Measurements from ENCODE around the gene CPED1. TPM values are rescaled to one million over a fixed set of nuclear protein-coding genes. Genes with fewer than 3 reads are reported as not detected.

CPED1 gene
- total RNA-seq, 1 experiment from 2014 or later: 1.8 TPM

DNA sequence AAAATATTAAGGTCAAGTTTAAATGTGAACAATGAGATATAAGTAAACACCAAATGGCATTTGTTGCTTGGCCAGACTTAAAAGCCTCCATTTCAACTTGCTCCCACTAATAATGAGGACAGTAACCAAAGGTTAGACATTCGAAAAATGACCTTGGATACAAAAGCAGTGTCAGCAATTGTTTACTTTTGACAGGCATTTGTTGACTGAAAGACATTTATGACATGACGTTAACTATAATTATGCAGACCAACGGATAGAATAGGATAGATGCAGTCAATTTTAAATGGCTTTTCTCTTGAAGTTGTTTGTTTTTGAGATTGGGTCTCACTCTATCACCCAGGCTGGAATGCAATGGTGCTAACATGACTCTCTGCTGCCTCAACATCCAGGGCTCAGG lies 333.9 kb downstream of the CPED1 start:
- no peaks in the 10 kb centered on the region for H3K79me2 ChIP-seq (ENCODE audit: low read length)
- no TSS peak for BruUV-seq (replicated peaks)

GRCh38 chr7:121323515-121324302 lies 335.2 kb downstream of the CPED1 start:
- Histone ChIP-seq H3K36me3 (ENCODE audit: low read depth, low read length) (no peaks in the 10 kb centered on the region), H3K79me2 (ENCODE audit: low read length) (no peaks in the 10 kb centered on the region), H3K4me1 (ENCODE audit: insufficient read depth, low read length) (no peaks in the 10 kb centered on the region), H3K9me3 (ENCODE audit: low read length) (no peaks in the 10 kb centered on the region), H4K20me1 (ENCODE audit: low read length) (no peaks in the 10 kb centered on the region), H3K27me3 (ENCODE audit: low read length) (peaks cover 2% of the 10 kb centered on the region; the same call in 1 of the 2 replicates), H3F3A (ENCODE audit: low read length, unreplicated experiment) (no peaks in the 10 kb centered on the region), H3K4me3 (ENCODE audit: low read length) (no peak overlapping the region), H3K4me2 (ENCODE audit: low read length) (no peak overlapping the region), H2AFZ (ENCODE audit: low read length) (no peak overlapping the region), H3K9me2 (replicated peaks; ENCODE audit: low read length) (no peaks in the 10 kb centered on the region), H3K27ac (ENCODE audit: low read length) (no peak overlapping the region), H3K9ac (ENCODE audit: low read length) (no peak overlapping the region)
- ChIA-PET CTCF (interaction anchor here (0.6 kb wide), 1 partner anchor 137 kb away, joined by 3 read pairs; no protein-coding TSS in a partner anchor), POLR2A (ENCODE audit: unreplicated experiment) (no interaction called here)
- intact Hi-C loops (cut with micrococcal nuclease): no loop called here
- BruUV-seq (replicated peaks): no TSS peak
- TF ChIP-seq, protein P1, sequence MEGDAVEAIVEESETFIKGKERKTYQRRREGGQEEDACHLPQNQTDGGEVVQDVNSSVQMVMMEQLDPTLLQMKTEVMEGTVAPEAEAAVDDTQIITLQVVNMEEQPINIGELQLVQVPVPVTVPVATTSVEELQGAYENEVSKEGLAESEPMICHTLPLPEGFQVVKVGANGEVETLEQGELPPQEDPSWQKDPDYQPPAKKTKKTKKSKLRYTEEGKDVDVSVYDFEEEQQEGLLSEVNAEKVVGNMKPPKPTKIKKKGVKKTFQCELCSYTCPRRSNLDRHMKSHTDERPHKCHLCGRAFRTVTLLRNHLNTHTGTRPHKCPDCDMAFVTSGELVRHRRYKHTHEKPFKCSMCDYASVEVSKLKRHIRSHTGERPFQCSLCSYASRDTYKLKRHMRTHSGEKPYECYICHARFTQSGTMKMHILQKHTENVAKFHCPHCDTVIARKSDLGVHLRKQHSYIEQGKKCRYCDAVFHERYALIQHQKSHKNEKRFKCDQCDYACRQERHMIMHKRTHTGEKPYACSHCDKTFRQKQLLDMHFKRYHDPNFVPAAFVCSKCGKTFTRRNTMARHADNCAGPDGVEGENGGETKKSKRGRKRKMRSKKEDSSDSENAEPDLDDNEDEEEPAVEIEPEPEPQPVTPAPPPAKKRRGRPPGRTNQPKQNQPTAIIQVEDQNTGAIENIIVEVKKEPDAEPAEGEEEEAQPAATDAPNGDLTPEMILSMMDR (conservative IDR thresholded peaks at IDR 0.05; ENCODE audit: low read depth, low read length): no peak
- TF ChIP-seq EZH2phosphoT487 (IDR thresholded peaks at IDR 0.05; ENCODE audit: borderline replicate concordance, low read length) (no peak), EZH2 (IDR thresholded peaks at IDR 0.05; ENCODE audit: low read length, unreplicated experiment) (no peak)
- no peak for DNase-seq
- no peak for ATAC-seq

More for the DNA sequence above, 333.9 kb downstream of the CPED1 start:
- DNase-seq (no peak), ATAC-seq (no peak)
- no peaks in the 10 kb centered on the region for H3K9me3 ChIP-seq (ENCODE audit: low read length)
- H3K9ac ChIP-seq (ENCODE audit: low read length): no peak overlapping the region
- TF ChIP-seq, protein P1 (conservative IDR thresholded peaks at IDR 0.05; ENCODE audit: low read depth, low read length): no peak
- TF ChIP-seq EZH2 (IDR thresholded peaks at IDR 0.05; ENCODE audit: low read length, unreplicated experiment) (no peak), EZH2phosphoT487 (IDR thresholded peaks at IDR 0.05; ENCODE audit: borderline replicate concordance, low read length) (no peak)
- H3K27ac ChIP-seq (ENCODE audit: low read length): no peak overlapping the region
- no peaks in the 10 kb centered on the region for H3K27me3 ChIP-seq (ENCODE audit: low read length)
- H3K4me2 ChIP-seq (ENCODE audit: low read length): no peak overlapping the region
- POLR2A ChIA-PET (ENCODE audit: unreplicated experiment): no interaction called here
- intact Hi-C loops (cut with micrococcal nuclease): no loop called here
- H3K4me1 ChIP-seq (ENCODE audit: insufficient read depth, low read length): no peaks in the 10 kb centered on the region
- H2AFZ ChIP-seq (ENCODE audit: low read length): no peak overlapping the region
- H3K9me2 ChIP-seq (replicated peaks; ENCODE audit: low read length): no peaks in the 10 kb centered on the region
- no peak overlapping the region for H3K4me3 ChIP-seq (ENCODE audit: low read length)
- CTCF ChIA-PET: no interaction called here
- H4K20me1 ChIP-seq (ENCODE audit: low read length): no peaks in the 10 kb centered on the region
- no peaks in the 10 kb centered on the region for H3F3A ChIP-seq (ENCODE audit: low read length, unreplicated experiment)
- no peaks in the 10 kb centered on the region for H3K36me3 ChIP-seq (ENCODE audit: low read depth, low read length)

GRCh38 chr7:121327671-121328070 lies 339.2 kb downstream of the CPED1 start:
- intact Hi-C loops (cut with micrococcal nuclease): no loop called here

More at GRCh38 chr7:121327671-121328070, 339.2 kb downstream of the CPED1 start:
- Histone ChIP-seq H3K36me3 (ENCODE audit: low read depth, low read length) (no peaks in the 10 kb centered on the region), H3K4me3 (ENCODE audit: low read length) (no peak overlapping the region), H2AFZ (ENCODE audit: low read length) (no peak overlapping the region), H3K9ac (ENCODE audit: low read length) (no peak overlapping the region), H3K27me3 (ENCODE audit: low read length) (peaks cover 38% of the 10 kb centered on the region), H3K9me3 (ENCODE audit: low read length) (no peaks in the 10 kb centered on the region), H3K9me2 (replicated peaks; ENCODE audit: low read length) (no peaks in the 10 kb centered on the region), H3K27ac (ENCODE audit: low read length) (no peak overlapping the region), H3K79me2 (ENCODE audit: low read length) (no peaks in the 10 kb centered on the region), H3K4me1 (ENCODE audit: insufficient read depth, low read length) (no peaks in the 10 kb centered on the region), H4K20me1 (ENCODE audit: low read length) (no peaks in the 10 kb centered on the region), H3F3A (ENCODE audit: low read length, unreplicated experiment) (no peaks in the 10 kb centered on the region), H3K4me2 (ENCODE audit: low read length) (no peak overlapping the region)
- ChIA-PET CTCF (no interaction called here), POLR2A (ENCODE audit: unreplicated experiment) (no interaction called here)
- TF ChIP-seq EZH2phosphoT487 (IDR thresholded peaks at IDR 0.05; ENCODE audit: borderline replicate concordance, low read length) (no peak), EZH2 (IDR thresholded peaks at IDR 0.05; ENCODE audit: low read length, unreplicated experiment) (no peak)
- TF ChIP-seq, protein P1 (conservative IDR thresholded peaks at IDR 0.05; ENCODE audit: low read depth, low read length): no peak
- DNase-seq (no peak), ATAC-seq (no peak)
- no TSS peak for BruUV-seq (replicated peaks)

All from PC-3 (cell line).